IMR-90 (cell line): ENCODE measurements around the gene ARHGDIA. TPM values are rescaled to one million over a fixed set of nuclear protein-coding genes. Genes with fewer than 3 reads are reported as not detected.

ENCODE experiments used
- ATAC-seq: fragments of 200-7000 bp; cut with Tn5 transposase; 2 replicates; pipeline ENCODE4 v1.9.1; 2020; ENCODE audit warnings: low read depth, mild to moderate bottlenecking, moderate library complexity
- BruUV-seq: library from RNA; stranded (reverse); fragments of 400-500 nt; replicated peaks from 2 replicates; lab custom pipeline; 2021; lab: Mats Ljungman, UMichigan
- CTCF ChIA-PET: fragments of 300-600 bp; formaldehyde crosslinking; extraction: SDS; loops from one replicate; lab custom pipeline; 2021; ENCODE audit warnings: antibody characterized with exemption; lab: Yijun Ruan, JAX
- POLR2A ChIA-PET: fragments of 300-600 bp; sonication (Branson Sonifier 250); formaldehyde crosslinking; loops from one replicate; lab custom pipeline; 2022; ENCODE audit warnings: antibody characterized with exemption; ENCODE audit not compliant: unreplicated experiment; lab: Charles Lee
- DNase-seq: peaks from one replicate; pipeline ENCODE4 v3.0.0; 2013
- H2AFZ ChIP-seq: replicated peaks from 2 replicates; pipeline ENCODE3; 2013; ENCODE audit warnings: low read length, mild to moderate bottlenecking; ENCODE audit not compliant: poor library complexity
- H2AK5ac ChIP-seq: 2 replicates; pipeline ENCODE4 v1.6.1; 2013; ENCODE audit warnings: low read depth, low read length, inconsistent platforms
- H2AK9ac ChIP-seq: replicated peaks from 2 replicates; pipeline ENCODE3; 2013; ENCODE audit warnings: mild to moderate bottlenecking, low read depth, low read length, moderate library complexity; ENCODE audit not compliant: poor library complexity
- H2BK120ac ChIP-seq: 2 replicates; pipeline ENCODE4 v1.6.1; 2013; ENCODE audit warnings: low read depth, low read length, inconsistent platforms
- H2BK15ac ChIP-seq: 3 replicates; pipeline ENCODE4 v1.6.1; 2013; ENCODE audit warnings: low read depth, low read length, inconsistent platforms
- H2BK20ac ChIP-seq: 2 replicates; pipeline ENCODE4 v1.6.1; 2013; ENCODE audit warnings: low read depth, mild to moderate bottlenecking, inconsistent platforms, low read length, moderate library complexity
- H2BK5ac ChIP-seq: 2 replicates; pipeline ENCODE4 v1.6.1; 2013; ENCODE audit warnings: mild to moderate bottlenecking, low read depth, low read length, inconsistent platforms; ENCODE audit not compliant: poor library complexity, severe bottlenecking
- H3K14ac ChIP-seq: replicated peaks from 2 replicates; pipeline ENCODE4 v1.6.1; 2013; ENCODE audit warnings: low read depth, low read length, inconsistent platforms
- H3K18ac ChIP-seq: 2 replicates; pipeline ENCODE4 v1.6.1; 2013; ENCODE audit warnings: low read depth, low read length, control low read depth
- H3K23ac ChIP-seq: 2 replicates; pipeline ENCODE4 v1.6.1; 2013; ENCODE audit warnings: low read depth, low read length, inconsistent platforms
- H3K27ac ChIP-seq: 2 replicates; pipeline ENCODE4 v1.5.1; 2013; ENCODE audit warnings: mild to moderate bottlenecking, control low read depth, low read length; ENCODE audit not compliant: insufficient read depth
- H3K27me3 ChIP-seq: 2 replicates; pipeline ENCODE4 v1.6.1; 2013; ENCODE audit warnings: low read length; ENCODE audit not compliant: control insufficient read depth, insufficient read depth
- H3K36me3 ChIP-seq: 2 replicates; pipeline ENCODE4 v1.6.1; 2013; ENCODE audit warnings: low read length, mixed read lengths; ENCODE audit not compliant: control insufficient read depth, insufficient read depth
- H3K4ac ChIP-seq: 2 replicates; pipeline ENCODE4 v1.6.1; 2013; ENCODE audit warnings: low read depth, low read length, inconsistent platforms
- H3K4me1 ChIP-seq: 2 replicates; pipeline ENCODE4 v1.6.1; 2013; ENCODE audit warnings: low read length, mixed read lengths; ENCODE audit not compliant: control insufficient read depth, insufficient read depth
- H3K4me2 ChIP-seq: 2 replicates; pipeline ENCODE4 v1.6.1; 2013; ENCODE audit warnings: low read depth, mild to moderate bottlenecking, control low read depth, low read length, moderate library complexity
- H3K4me3 ChIP-seq: 2 replicates; pipeline ENCODE4 v1.5.1; 2013; ENCODE audit warnings: low read depth, mild to moderate bottlenecking, control low read depth, low read length, moderate library complexity; ENCODE audit not compliant: insufficient read depth
- H3K56ac ChIP-seq: 2 replicates; pipeline ENCODE4 v1.6.1; 2013; ENCODE audit warnings: low read length, inconsistent platforms; ENCODE audit not compliant: insufficient read depth; ENCODE audit errors: extremely low read depth
- H3K79me1 ChIP-seq, 2 experiments: 2 replicates each; pipeline ENCODE4 v1.6.1; 2013; ENCODE audit warnings: low read length in 2 of 2, inconsistent platforms in 1 of 2, low read depth in 1 of 2
- H3K9ac ChIP-seq: 2 replicates; pipeline ENCODE4 v1.6.1; 2013; ENCODE audit warnings: low read depth, low read length, control low read depth
- H3K9me1 ChIP-seq: 2 replicates; pipeline ENCODE4 v1.6.1; 2013; ENCODE audit warnings: low read length, inconsistent platforms; ENCODE audit not compliant: insufficient read depth
- H3K9me3 ChIP-seq: 2 replicates; pipeline ENCODE4 v1.6.1; 2013; ENCODE audit warnings: low read length; ENCODE audit not compliant: control insufficient read depth, insufficient read depth
- H4K20me1 ChIP-seq: 2 replicates; pipeline ENCODE4 v1.6.1; 2013; ENCODE audit warnings: low read length, inconsistent platforms; ENCODE audit not compliant: insufficient read depth
- H4K5ac ChIP-seq: 2 replicates; pipeline ENCODE4 v1.6.1; 2013; ENCODE audit warnings: mild to moderate bottlenecking, low read depth, low read length, control low read depth
- H4K8ac ChIP-seq, 2 experiments: 2 replicates each; pipeline ENCODE4 v1.6.1; 2013; ENCODE audit warnings: low read depth in 2 of 2, low read length in 2 of 2, control low read depth in 1 of 2, inconsistent platforms in 1 of 2
- H4K91ac ChIP-seq: 2 replicates; pipeline ENCODE4 v1.6.1; 2013; ENCODE audit warnings: low read depth, low read length, inconsistent platforms; ENCODE audit not compliant: insufficient read depth
- BHLHE40 ChIP-seq: fragments of 150-350 bp; IDR thresholded peaks from 2 replicates; pipeline ENCODE4 v1.6.1; 2016; ENCODE audit warnings: mild to moderate bottlenecking, low read depth, low read length
- CHD1 ChIP-seq: IDR thresholded peaks from 2 replicates; pipeline ENCODE4 v1.6.1; 2012; ENCODE audit warnings: low read depth, low read length, improper control_type of control experiment
- CTCF ChIP-seq: conservative IDR thresholded peaks from 2 replicates; pipeline ENCODE4 v1.5.1; 2012; ENCODE audit warnings: mild to moderate bottlenecking, low read depth, low read length, improper control_type of control experiment
- ELK1 ChIP-seq: fragments of 150-350 bp; IDR thresholded peaks from 2 replicates; pipeline ENCODE4 v1.6.1; 2016; ENCODE audit warnings: low read depth, mild to moderate bottlenecking, low read length, moderate library complexity, borderline replicate concordance
- FOS ChIP-seq: fragments of 150-350 bp; IDR thresholded peaks from 2 replicates; pipeline ENCODE4 v1.6.1; 2016; ENCODE audit warnings: low read depth, low read length
- MAFK ChIP-seq: IDR thresholded peaks from 2 replicates; pipeline ENCODE4 v1.6.1; 2012; ENCODE audit warnings: low read depth, low read length, improper control_type of control experiment
- MAZ ChIP-seq: IDR thresholded peaks from 2 replicates; pipeline ENCODE4 v1.6.1; 2012; ENCODE audit warnings: low read depth, mild to moderate bottlenecking, low read length, improper control_type of control experiment, moderate library complexity, borderline replicate concordance
- MXI1 ChIP-seq: IDR thresholded peaks from 2 replicates; pipeline ENCODE4 v1.6.1; 2012; ENCODE audit warnings: low read depth, mild to moderate bottlenecking, low read length, moderate library complexity, borderline replicate concordance
- NFE2L2 ChIP-seq: fragments of 150-350 bp; IDR thresholded peaks from 2 replicates; pipeline ENCODE4 v1.6.1; 2016; ENCODE audit warnings: low read depth, mild to moderate bottlenecking, low read length
- POLR2A ChIP-seq: IDR thresholded peaks from 2 replicates; pipeline ENCODE4 v1.6.1; 2012; ENCODE audit warnings: mild to moderate bottlenecking, low read depth, low read length
- RAD21 ChIP-seq: IDR thresholded peaks from 2 replicates; pipeline ENCODE4 v1.6.1; 2012; ENCODE audit warnings: low read length, improper control_type of control experiment
- RCOR1 ChIP-seq: IDR thresholded peaks from 2 replicates; pipeline ENCODE4 v1.6.1; 2012; ENCODE audit warnings: mild to moderate bottlenecking, low read length, improper control_type of control experiment; ENCODE audit not compliant: insufficient replicate concordance
- RFX5 ChIP-seq: IDR thresholded peaks from 2 replicates; pipeline ENCODE4 v1.8.0; 2012; ENCODE audit warnings: low read depth, mild to moderate bottlenecking, low read length, moderate library complexity
- USF2 ChIP-seq: fragments of 150-350 bp; IDR thresholded peaks from 2 replicates; pipeline ENCODE4 v1.6.1; 2017; ENCODE audit warnings: mild to moderate bottlenecking, antibody characterized with exemption, low read length, low read depth
- WGBS, 2 experiments: methylation state at CpG; one replicate each; pipeline versions ENCODE4 v1.1.5 to v1.1.7; 2013; ENCODE audit warnings: missing lambda C conversion rate in 2 of 2; ENCODE audit not compliant: insufficient read length in 1 of 2; ENCODE audit errors: extremely low coverage in 2 of 2; 5-methylcytosine and 5-hydroxymethylcytosine counted together
- dilution Hi-C: fragments of 300-500 bp; cut with HindIII; formaldehyde crosslinking; loops from one replicate; pipeline ENCODE4 v1.14.3; 2018; ENCODE audit warnings: low sequenced_read_pairs; ENCODE audit not compliant: unreplicated experiment
- in situ Hi-C: fragments of 300-500 bp; cut with MboI; formaldehyde crosslinking; loops from 3 replicates; pipeline ENCODE4 v1.14.3; 2019; ENCODE audit warnings: low sequenced_read_pairs, inconsistent platforms, mixed read lengths
- intact Hi-C: fragments of 100-400 bp; cut with micrococcal nuclease; formaldehyde crosslinking; loops from 2 replicates; pipeline ENCODE4 v1.10.0; 2022
- polyA plus RNA-seq, 3 experiments: library from polyadenylated mRNA; depleted of rRNA; stranded (reverse); fragments of >200 nt; gene quantifications; 2 replicates each; pipeline ENCODE4 v1.2.3, GENCODE V29; 2012; ENCODE audit warnings: low replicate concordance in 1 of 3
- total RNA-seq: library from RNA; depleted of rRNA; stranded (reverse); fragments of >200 nt; gene quantifications from 2 replicates; pipeline ENCODE4 v1.2.3, GENCODE V29; 2012

The ARHGDIA gene
- total and polyA plus RNA-seq, 2 of the 4 experiments (the other 2 are of a cell fraction): 62.7 to 362 TPM

GRCh38 chr17:81846743-81847689, 24.1 kb downstream of the ARHGDIA start:
- no peak overlapping the region for H3K4me2 ChIP-seq
- H3K9ac ChIP-seq: no peak overlapping the region
- H3K18ac ChIP-seq: no peak overlapping the region
- H4K20me1 ChIP-seq: peaks cover 59% of the 10 kb centered on the region
- no peak overlapping the region for H2BK5ac ChIP-seq
- intact Hi-C loops (no loop called here), dilution Hi-C loops (no loop called here), in situ Hi-C loops (no loop called here)
- WGBS, 2 experiments: 95% methylated on average over 8 of the region's 24 CpGs; no CpG with 5 or more reads in 1 of the 2 experiments
- POLR2A ChIA-PET: no interaction called here
- ATAC-seq: no peak
- H4K91ac ChIP-seq: no peak overlapping the region
- no peak overlapping the region for H3K56ac ChIP-seq
- no peak overlapping the region for H3K4me3 ChIP-seq
- H2BK20ac ChIP-seq: no peak overlapping the region
- no peak for DNase-seq
- no peak for TF ChIP-seq BHLHE40
- no peak for TF ChIP-seq CTCF
- TF ChIP-seq RCOR1: no peak
- TF ChIP-seq POLR2A: no peak; the same call in 1 of the 2 replicates
- TF ChIP-seq NFE2L2: no peak
- no peak for TF ChIP-seq MAZ
- no peak for TF ChIP-seq MAFK
- no peak for TF ChIP-seq USF2
- TF ChIP-seq FOS: no peak
- TF ChIP-seq ELK1: no peak
- no peak for TF ChIP-seq CHD1
- TF ChIP-seq RFX5: no peak
- no peak for TF ChIP-seq MXI1
- TF ChIP-seq RAD21: no peak
- no peak overlapping the region for H2BK120ac ChIP-seq
- H3K79me1 ChIP-seq: peaks cover 8 to 52% of the 10 kb centered on the region in 2 experiments
- H2AK9ac ChIP-seq: no peak overlapping the region
- H3K36me3 ChIP-seq: peaks cover 72% of the 10 kb centered on the region
- H2AK5ac ChIP-seq: no peak overlapping the region
- H4K5ac ChIP-seq: no peak overlapping the region
- no peaks in the 10 kb centered on the region for H3K9me1 ChIP-seq
- no peaks in the 10 kb centered on the region for H3K27me3 ChIP-seq
- CTCF ChIA-PET: interaction anchor here (0.6 kb wide), 1 partner anchor 47 kb away, joined by 5 read pairs; no protein-coding TSS in a partner anchor
- no peak overlapping the region for H2AFZ ChIP-seq
- H3K23ac ChIP-seq: no peak overlapping the region
- H3K27ac ChIP-seq: no peak overlapping the region
- BruUV-seq: no TSS peak
- no peaks in the 10 kb centered on the region for H3K4me1 ChIP-seq
- no peak overlapping the region for H4K8ac ChIP-seq
- H3K14ac ChIP-seq: no peak overlapping the region
- H2BK15ac ChIP-seq: no peak overlapping the region
- H3K9me3 ChIP-seq: no peaks in the 10 kb centered on the region
- H3K4ac ChIP-seq: no peak overlapping the region
